ENCODE measurements around the gene CEP250. TPM values are rescaled to one million over a fixed set of nuclear protein-coding genes. Genes with fewer than 3 reads are reported as not detected.

Gene CEP250
- total RNA-seq, 1 experiment from 2014 or later: 10.2 TPM

GRCh38 chr20:35503281-35503680 is 47.9 kb downstream of the CEP250 start:
- H3K79me2 ChIP-seq (ENCODE audit: low read length): peaks cover 26% of the 10 kb centered on the region
- H3K4me3 ChIP-seq (ENCODE audit: low read length): no peak overlapping the region
- no peaks in the 10 kb centered on the region for H3K27me3 ChIP-seq (ENCODE audit: low read length)
- no peak overlapping the region for H2AFZ ChIP-seq (ENCODE audit: low read length)
- no peak for DNase-seq
- H3K27ac ChIP-seq (ENCODE audit: low read length): peak overlapping the region; percentile 91
- H3K4me2 ChIP-seq (ENCODE audit: low read depth, low read length, poor library complexity, severe bottlenecking): peak overlapping the region; percentile 70
- H3K9me3 ChIP-seq (ENCODE audit: low read length): no peaks in the 10 kb centered on the region
- peaks cover 11% of the 10 kb centered on the region; the same call in 1 of the 2 replicates for H4K20me1 ChIP-seq (ENCODE audit: insufficient read depth, low read depth, low read length)
- H3K9ac ChIP-seq (ENCODE audit: low read length): peak overlapping the region; percentile 59
- no peaks in the 10 kb centered on the region for H3K9me2 ChIP-seq (replicated peaks; ENCODE audit: insufficient read depth, low read length)
- H3K36me3 ChIP-seq (ENCODE audit: insufficient read depth, low read length): peaks cover 36% of the 10 kb centered on the region
- H3K4me1 ChIP-seq (ENCODE audit: low read length): peaks cover 65% of the 10 kb centered on the region

DNA sequence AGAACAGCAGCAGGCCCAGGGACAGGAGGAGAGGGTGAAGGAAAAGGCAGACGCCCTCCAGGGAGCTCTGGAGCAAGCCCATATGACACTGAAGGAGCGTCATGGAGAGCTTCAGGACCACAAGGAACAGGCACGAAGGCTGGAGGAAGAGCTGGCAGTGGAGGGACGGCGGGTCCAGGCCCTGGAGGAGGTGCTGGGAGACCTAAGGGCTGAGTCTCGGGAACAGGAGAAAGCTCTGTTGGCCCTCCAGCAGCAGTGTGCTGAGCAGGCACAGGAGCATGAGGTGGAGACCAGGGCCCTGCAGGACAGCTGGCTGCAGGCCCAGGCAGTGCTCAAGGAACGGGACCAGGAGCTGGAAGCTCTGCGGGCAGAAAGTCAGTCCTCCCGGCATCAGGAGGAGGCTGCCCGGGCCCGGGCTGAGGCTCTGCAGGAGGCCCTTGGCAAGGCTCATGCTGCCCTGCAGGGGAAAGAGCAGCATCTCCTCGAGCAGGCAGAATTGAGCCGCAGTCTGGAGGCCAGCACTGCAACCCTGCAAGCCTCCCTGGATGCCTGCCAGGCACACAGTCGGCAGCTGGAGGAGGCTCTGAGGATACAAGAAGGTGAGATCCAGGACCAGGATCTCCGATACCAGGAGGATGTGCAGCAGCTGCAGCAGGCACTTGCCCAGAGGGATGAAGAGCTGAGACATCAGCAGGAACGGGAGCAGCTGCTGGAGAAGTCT is 48.6 kb downstream of the CEP250 start:
- Histone ChIP-seq H3K4me1 (ENCODE audit: low read length) (peaks cover 72% of the 10 kb centered on the region), H3K27me3 (ENCODE audit: low read length) (no peaks in the 10 kb centered on the region), H3K79me2 (ENCODE audit: low read length) (peaks cover 26% of the 10 kb centered on the region), H3K9me2 (replicated peaks; ENCODE audit: insufficient read depth, low read length) (no peaks in the 10 kb centered on the region), H3K4me3 (ENCODE audit: low read length) (no peak overlapping the region), H2AFZ (ENCODE audit: low read length) (no peak overlapping the region), H3K36me3 (ENCODE audit: insufficient read depth, low read length) (peaks cover 35% of the 10 kb centered on the region), H3K9me3 (ENCODE audit: low read length) (no peaks in the 10 kb centered on the region), H3K4me2 (ENCODE audit: low read depth, low read length, poor library complexity, severe bottlenecking) (no peak overlapping the region), H4K20me1 (ENCODE audit: insufficient read depth, low read depth, low read length) (peaks cover 11% of the 10 kb centered on the region; the same call in 1 of the 2 replicates), H3K9ac (ENCODE audit: low read length) (no peak overlapping the region), H3K27ac (ENCODE audit: low read length) (0 out of 2 replicates have a peak overlapping the region, but pooled peaks have one; percentile 10)
- DNase-seq: no peak

- peaks cover 79% of the 10 kb centered on the region for H3K4me1 ChIP-seq (ENCODE audit: low read length)
- no peaks in the 10 kb centered on the region for H3K9me2 ChIP-seq (replicated peaks; ENCODE audit: insufficient read depth, low read length)
- H4K20me1 ChIP-seq (ENCODE audit: insufficient read depth, low read depth, low read length): peaks cover 11% of the 10 kb centered on the region; the same call in 1 of the 2 replicates
- no peak overlapping the region for H3K4me2 ChIP-seq (ENCODE audit: low read depth, low read length, poor library complexity, severe bottlenecking)
- H3K27ac ChIP-seq (ENCODE audit: low read length): 0 out of 2 replicates have a peak overlapping the region, but pooled peaks have one; percentile 10
- no peaks in the 10 kb centered on the region for H3K27me3 ChIP-seq (ENCODE audit: low read length)
- peaks cover 36% of the 10 kb centered on the region for H3K36me3 ChIP-seq (ENCODE audit: insufficient read depth, low read length)
- H3K9ac ChIP-seq (ENCODE audit: low read length): no peak overlapping the region
- H3K4me3 ChIP-seq (ENCODE audit: low read length): no peak overlapping the region
- H3K79me2 ChIP-seq (ENCODE audit: low read length): peaks cover 26% of the 10 kb centered on the region
- no peaks in the 10 kb centered on the region for H3K9me3 ChIP-seq (ENCODE audit: low read length)
- DNase-seq: no peak
- H2AFZ ChIP-seq (ENCODE audit: low read length): no peak overlapping the region
Observed at GRCh38 chr20:35504751-35505150, 49.4 kb downstream of the CEP250 start.

GRCh38 chr20:35506179-35506578 is 50.8 kb downstream of the CEP250 start:
- Histone ChIP-seq H3K79me2 (ENCODE audit: low read length) (peaks cover 26% of the 10 kb centered on the region), H3K27me3 (ENCODE audit: low read length) (no peaks in the 10 kb centered on the region), H3K4me2 (ENCODE audit: low read depth, low read length, poor library complexity, severe bottlenecking) (peak overlapping the region; percentile 24), H4K20me1 (ENCODE audit: insufficient read depth, low read depth, low read length) (peaks cover 11% of the 10 kb centered on the region; the same call in 1 of the 2 replicates), H3K36me3 (ENCODE audit: insufficient read depth, low read length) (peaks cover 46% of the 10 kb centered on the region), H3K4me1 (ENCODE audit: low read length) (peaks cover 86% of the 10 kb centered on the region), H3K9me2 (replicated peaks; ENCODE audit: insufficient read depth, low read length) (no peaks in the 10 kb centered on the region), H3K4me3 (ENCODE audit: low read length) (no peak overlapping the region), H3K9ac (ENCODE audit: low read length) (peak overlapping the region; percentile 15; the same call in 1 of the 2 replicates), H3K9me3 (ENCODE audit: low read length) (no peaks in the 10 kb centered on the region), H2AFZ (ENCODE audit: low read length) (no peak overlapping the region), H3K27ac (ENCODE audit: low read length) (peak overlapping the region; percentile 83)
- no peak for DNase-seq

- Histone ChIP-seq H3K27me3 (ENCODE audit: low read length) (no peaks in the 10 kb centered on the region), H4K20me1 (ENCODE audit: insufficient read depth, low read depth, low read length) (peaks cover 6% of the 10 kb centered on the region; the same call in 1 of the 2 replicates), H3K9me2 (replicated peaks; ENCODE audit: insufficient read depth, low read length) (no peaks in the 10 kb centered on the region), H3K36me3 (ENCODE audit: insufficient read depth, low read length) (peaks cover 51% of the 10 kb centered on the region), H3K79me2 (ENCODE audit: low read length) (peaks cover 26% of the 10 kb centered on the region), H3K4me2 (ENCODE audit: low read depth, low read length, poor library complexity, severe bottlenecking) (peak overlapping the region; percentile 24), H3K9ac (ENCODE audit: low read length) (no peak overlapping the region), H2AFZ (ENCODE audit: low read length) (no peak overlapping the region), H3K4me1 (ENCODE audit: low read length) (peaks cover 83% of the 10 kb centered on the region), H3K9me3 (ENCODE audit: low read length) (no peaks in the 10 kb centered on the region), H3K4me3 (ENCODE audit: low read length) (no peak overlapping the region), H3K27ac (ENCODE audit: low read length) (peak overlapping the region; percentile 83)
- DNase-seq: no peak
Observed at GRCh38 chr20:35506872-35507638, 51.7 kb downstream of the CEP250 start.

DNA sequence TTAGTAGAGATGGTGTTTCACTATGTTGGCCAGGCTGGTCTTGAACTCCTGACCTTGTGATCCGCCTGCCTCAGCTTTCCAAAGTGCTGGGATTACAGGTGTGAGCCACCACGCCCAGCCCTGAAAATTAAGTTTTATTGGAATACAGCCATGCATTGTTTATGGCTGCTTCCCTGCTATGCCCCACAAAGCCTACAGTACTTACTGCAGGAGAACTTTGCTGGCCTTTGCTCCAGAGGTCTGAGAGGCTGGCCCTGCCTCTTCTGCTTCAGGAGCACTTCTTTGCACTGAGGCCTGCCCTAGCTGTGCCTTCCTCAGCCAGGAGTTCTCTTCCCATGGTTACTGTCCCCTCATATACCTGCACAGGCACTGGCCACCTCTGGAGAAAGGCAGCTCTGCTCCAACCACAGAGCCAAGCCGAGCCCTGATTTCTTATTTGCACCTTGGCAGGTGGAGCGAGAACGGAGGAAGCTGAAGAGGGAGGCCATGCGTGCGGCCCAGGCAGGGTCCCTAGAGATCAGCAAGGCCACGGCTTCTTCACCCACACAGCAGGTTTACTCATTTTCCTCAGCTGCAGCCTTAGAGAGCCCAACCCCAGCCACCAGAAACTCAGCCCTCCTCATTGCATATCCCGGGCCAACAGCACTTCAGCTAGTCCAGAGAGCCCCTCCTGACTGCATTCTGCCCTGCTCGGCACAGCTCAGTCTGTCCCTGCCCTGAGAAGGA is 53.3 kb downstream of the CEP250 start:
- Histone ChIP-seq H3K9ac (ENCODE audit: low read length) (peak overlapping the region; percentile 56), H2AFZ (ENCODE audit: low read length) (no peak overlapping the region), H3K4me3 (ENCODE audit: low read length) (no peak overlapping the region; the same call in 1 of the 2 replicates), H3K9me2 (replicated peaks; ENCODE audit: insufficient read depth, low read length) (no peaks in the 10 kb centered on the region), H3K4me2 (ENCODE audit: low read depth, low read length, poor library complexity, severe bottlenecking) (peak overlapping the region; percentile 48), H3K79me2 (ENCODE audit: low read length) (peaks cover 17% of the 10 kb centered on the region), H3K4me1 (ENCODE audit: low read length) (peaks cover 68% of the 10 kb centered on the region), H3K36me3 (ENCODE audit: insufficient read depth, low read length) (peaks cover 42% of the 10 kb centered on the region), H3K9me3 (ENCODE audit: low read length) (no peaks in the 10 kb centered on the region), H3K27me3 (ENCODE audit: low read length) (no peaks in the 10 kb centered on the region), H3K27ac (ENCODE audit: low read length) (peak overlapping the region; percentile 83), H4K20me1 (ENCODE audit: insufficient read depth, low read depth, low read length) (peaks cover 6% of the 10 kb centered on the region; the same call in 1 of the 2 replicates)
- peak; percentile 78 for DNase-seq

DNA sequence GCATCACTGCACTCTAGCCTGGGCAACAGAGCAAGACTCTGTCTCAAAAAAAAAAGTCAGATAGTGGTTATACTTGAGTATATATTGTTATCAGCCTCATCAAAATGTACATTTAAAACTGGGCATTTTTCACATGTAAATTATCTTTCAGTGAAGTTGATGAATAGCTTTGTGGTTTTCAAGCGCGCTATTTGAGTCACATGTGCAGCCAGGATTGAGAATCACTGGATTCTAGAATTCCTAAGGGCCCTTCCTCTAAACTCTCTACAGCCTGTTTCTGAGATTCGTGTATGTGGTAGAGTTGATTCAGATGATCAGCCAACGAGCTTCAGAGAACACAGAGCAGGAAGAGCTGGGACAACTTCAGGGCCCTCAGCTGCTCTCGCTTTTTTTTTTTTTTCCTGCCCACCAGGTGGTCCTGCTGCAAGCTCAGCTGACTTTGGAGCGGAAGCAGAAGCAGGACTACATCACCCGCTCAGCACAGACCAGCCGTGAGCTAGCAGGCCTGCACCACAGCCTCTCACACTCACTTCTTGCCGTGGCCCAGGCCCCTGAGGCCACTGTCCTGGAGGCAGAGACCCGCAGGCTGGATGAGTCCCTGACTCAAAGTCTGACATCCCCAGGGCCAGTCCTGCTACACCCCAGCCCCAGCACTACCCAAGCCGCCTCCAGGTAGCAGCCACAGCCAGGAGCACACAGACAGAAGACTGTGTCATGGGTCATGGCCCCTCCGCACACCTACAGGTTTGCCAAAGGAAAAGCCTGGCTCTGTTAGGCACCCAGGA is 55.7 kb downstream of the CEP250 start:
- Histone ChIP-seq H3K4me2 (ENCODE audit: low read depth, low read length, poor library complexity, severe bottlenecking) (no peak overlapping the region), H3K9me3 (ENCODE audit: low read length) (no peaks in the 10 kb centered on the region), H3K27me3 (ENCODE audit: low read length) (no peaks in the 10 kb centered on the region), H2AFZ (ENCODE audit: low read length) (no peak overlapping the region), H4K20me1 (ENCODE audit: insufficient read depth, low read depth, low read length) (peaks cover 6% of the 10 kb centered on the region; the same call in 1 of the 2 replicates), H3K79me2 (ENCODE audit: low read length) (peaks cover 12% of the 10 kb centered on the region), H3K27ac (ENCODE audit: low read length) (no peak overlapping the region), H3K4me3 (ENCODE audit: low read length) (no peak overlapping the region), H3K36me3 (ENCODE audit: insufficient read depth, low read length) (peaks cover 33% of the 10 kb centered on the region), H3K4me1 (ENCODE audit: low read length) (peaks cover 56% of the 10 kb centered on the region), H3K9me2 (replicated peaks; ENCODE audit: insufficient read depth, low read length) (no peaks in the 10 kb centered on the region), H3K9ac (ENCODE audit: low read length) (no peak overlapping the region)
- DNase-seq: no peak

All from Karpas-422 (cell line).